NCI-H526 treated with DMSO at 0.1 percent for 48 hours (cell line): ENCODE results near the gene STK32B.

Source experiments
- DNase-seq: peaks from one replicate; lab custom pipeline; 2025; lab: John Stamatoyannopoulos, UW

The STK32B gene

DNA sequence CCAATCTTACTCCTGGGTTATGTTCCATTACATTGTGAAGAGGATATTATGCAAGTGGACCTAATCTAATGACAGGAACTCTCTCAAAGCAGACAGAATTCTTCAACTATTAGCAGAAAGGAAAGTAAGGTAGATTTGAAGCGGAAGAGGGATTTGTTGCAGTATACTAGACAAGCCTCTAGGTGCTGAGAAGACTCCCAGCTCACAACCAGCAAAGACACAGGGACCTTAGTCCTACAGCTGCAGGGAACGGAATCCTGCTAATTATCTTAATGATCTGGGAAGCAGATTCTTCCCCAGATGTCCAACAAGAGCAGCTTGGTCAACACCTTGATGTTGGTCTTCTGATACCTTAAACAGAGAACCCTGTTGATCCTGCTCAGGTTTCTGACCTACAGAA is 73.6 kb downstream of the STK32B start:
- DNase-seq: no peak

DNA sequence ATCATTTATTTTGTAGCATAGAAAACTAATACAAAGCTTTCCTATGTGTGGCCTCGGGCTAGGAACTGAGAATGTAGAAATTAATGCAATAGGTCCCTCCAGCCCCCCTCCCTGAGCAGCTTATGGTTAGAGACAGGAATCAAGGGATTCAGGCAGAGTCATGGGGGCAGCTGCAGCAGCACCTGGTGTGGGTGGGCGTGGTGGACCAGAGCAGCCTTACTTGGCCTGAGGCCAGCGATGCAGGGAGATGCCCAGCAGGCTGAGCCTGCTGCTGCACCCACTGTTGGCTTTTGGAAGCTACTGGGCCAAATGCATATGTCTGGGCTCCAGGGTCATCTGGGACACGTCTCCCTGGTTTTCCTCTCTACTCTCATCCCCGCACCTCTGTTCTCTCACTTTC is 74.0 kb downstream of the STK32B start:
- no peak for DNase-seq

DNA sequence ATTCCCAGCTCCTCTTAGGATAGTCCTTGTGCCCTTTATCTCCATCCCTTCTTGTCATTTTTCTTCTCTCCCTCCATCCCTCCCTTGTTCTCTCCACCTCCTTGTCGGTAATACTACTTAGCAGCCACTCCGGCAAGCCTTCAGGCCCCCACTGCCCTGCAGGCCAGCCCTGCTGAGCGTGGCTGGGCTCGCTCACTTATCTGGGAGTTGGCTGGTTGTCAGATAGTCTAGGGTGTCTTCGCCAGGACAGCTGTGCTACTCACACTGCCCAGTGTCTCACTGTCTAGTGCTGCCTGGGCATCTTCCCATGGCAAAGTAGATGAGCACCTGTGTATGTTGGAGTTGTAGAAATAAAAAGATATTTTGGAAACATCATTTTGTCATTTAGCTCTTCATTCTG is 75.0 kb downstream of the STK32B start:
- DNase-seq: no peak

- DNase-seq: peak; percentile 35
Observed at GRCh38 chr4:5126857-5127256, 75.6 kb downstream of the STK32B start.

- no peak for DNase-seq
Observed at GRCh38 chr4:5127556-5127955, 76.3 kb downstream of the STK32B start.

DNA sequence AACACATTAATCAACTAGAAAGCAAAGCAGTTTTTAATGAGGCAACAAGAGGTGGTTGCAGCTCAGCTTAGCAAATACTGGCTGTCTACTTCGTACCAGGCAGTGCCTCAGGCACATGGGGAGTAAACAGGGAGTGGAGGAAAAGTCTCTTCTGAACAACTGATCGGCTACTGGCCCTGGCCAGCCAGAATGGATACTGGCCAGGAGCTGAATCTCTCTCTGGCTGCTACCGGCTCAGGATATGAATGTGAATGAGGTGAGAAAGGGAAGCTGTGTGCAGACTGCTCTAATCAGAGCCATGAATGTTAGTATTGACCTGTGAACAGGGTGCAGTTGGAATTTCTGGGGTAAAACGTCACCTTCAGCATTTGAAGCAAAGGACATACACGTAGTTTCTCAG is 77.3 kb downstream of the STK32B start:
- peak; percentile 10 for DNase-seq

DNA sequence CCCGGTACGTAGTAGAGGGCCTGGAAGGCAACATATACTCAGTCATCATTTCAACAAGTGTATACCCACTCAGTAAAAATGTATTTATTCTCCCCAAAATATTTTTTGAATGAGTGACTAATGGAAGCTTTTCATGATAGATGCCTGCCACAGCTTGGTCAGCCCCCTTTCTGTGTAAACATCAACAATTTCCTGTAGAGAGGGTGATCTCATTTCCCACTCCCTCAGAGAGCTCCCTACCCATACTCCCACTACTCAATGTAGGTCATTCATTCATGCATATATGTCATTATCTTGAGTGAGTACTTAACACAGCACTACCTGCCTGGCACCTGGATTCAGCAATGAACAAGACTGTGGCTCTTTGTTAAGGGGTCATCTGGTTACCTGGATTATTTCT is 81.9 kb downstream of the STK32B start:
- DNase-seq: no peak

DNA sequence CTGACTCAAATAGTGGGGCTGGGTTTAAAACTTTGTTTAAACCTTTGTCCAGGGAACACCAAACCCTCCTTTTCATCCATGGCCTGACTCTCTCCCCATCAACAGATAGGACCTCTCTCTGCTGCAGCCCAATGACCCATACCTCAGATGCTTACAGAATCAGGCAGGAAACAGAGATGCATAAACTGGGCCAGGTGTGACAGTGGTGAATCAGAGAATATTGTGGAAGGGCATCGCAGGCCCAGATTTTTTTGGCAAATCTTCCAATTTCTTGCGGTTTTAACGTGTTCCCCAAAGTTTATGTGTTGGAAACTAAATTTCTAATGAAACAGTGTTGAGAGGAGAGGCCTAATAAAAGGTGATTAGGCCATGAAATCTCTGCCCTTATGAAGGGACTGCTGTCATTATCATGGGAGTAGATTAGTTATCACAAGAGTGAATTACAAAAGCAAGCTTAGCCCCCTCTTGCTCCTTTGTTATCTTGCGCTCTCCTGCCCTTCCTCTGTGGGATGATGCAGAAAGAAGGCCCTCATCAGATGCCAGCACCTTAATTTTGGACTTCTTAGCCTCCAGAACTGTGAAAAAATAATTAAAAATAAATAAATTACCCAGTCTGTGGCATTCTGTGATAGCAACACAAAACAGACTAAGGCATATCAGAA is 82.8 kb downstream of the STK32B start:
- no peak for DNase-seq

GRCh38 chr4:5134620-5135019 is 83.3 kb downstream of the STK32B start:
- no peak for DNase-seq

GRCh38 chr4:5137226-5137625 is 85.9 kb downstream of the STK32B start:
- DNase-seq: no peak

DNA sequence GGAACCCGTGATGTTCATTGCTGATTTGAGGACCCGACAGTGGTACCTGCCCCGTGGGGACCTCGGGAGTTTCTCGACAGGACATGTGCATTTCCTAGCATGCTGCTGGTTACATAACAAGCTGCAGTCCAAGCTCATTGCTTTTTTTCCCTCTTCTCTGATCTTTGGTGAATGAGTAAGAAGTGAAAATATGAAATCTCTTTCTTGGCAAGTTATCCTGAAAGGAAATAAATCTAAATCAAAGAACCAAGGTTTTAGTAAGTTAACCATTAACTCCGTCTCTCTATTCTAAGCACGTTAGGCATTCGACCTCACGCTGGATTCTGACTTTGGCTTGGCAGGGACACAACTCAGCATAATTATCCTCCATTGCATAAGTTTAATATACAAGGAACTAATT is 86.6 kb downstream of the STK32B start:
- no peak for DNase-seq

DNA sequence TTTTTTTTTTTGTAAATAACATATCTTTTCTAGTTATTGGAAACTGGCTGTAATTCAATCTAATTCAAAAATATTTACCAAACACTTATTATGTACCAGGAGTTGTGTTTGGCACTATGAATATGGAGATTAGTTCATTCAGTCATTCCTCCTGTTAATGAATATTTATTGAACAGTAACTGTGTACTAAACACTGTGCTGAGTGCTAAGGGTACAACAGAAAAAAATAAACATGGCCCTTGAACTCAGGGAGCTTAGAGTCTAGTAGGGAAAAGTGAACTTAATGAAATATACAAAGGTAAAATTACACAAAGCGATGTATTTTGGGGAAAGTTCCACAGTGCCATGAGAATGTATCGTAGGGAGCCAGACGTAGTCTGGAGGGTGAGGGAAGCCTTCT is 87.1 kb downstream of the STK32B start:
- no peak for DNase-seq

DNA sequence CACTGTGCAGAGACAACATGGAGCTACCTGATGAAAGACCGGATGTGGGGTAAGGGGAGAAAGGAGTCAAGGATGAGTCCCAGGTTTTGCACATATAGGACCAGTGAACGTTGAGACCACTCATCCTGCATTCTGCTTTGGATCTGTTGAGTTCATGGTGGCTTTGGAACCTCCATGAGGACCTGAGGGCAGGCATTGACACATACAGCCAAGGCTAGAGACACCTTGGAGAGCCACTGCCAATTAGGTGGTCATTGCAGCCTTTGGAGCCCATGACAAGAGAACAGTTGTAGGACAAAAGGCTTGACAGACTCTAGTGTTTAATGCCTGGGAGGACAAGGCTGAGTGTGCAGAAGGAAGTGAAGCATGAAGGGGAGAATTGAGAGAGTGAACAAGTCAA is 87.9 kb downstream of the STK32B start:
- no peak for DNase-seq

- DNase-seq: no peak
Observed at GRCh38 chr4:5141802-5142201, 90.5 kb downstream of the STK32B start.

GRCh38 chr4:5142726-5143125 is 91.4 kb downstream of the STK32B start:
- peak; percentile 8 for DNase-seq

DNA sequence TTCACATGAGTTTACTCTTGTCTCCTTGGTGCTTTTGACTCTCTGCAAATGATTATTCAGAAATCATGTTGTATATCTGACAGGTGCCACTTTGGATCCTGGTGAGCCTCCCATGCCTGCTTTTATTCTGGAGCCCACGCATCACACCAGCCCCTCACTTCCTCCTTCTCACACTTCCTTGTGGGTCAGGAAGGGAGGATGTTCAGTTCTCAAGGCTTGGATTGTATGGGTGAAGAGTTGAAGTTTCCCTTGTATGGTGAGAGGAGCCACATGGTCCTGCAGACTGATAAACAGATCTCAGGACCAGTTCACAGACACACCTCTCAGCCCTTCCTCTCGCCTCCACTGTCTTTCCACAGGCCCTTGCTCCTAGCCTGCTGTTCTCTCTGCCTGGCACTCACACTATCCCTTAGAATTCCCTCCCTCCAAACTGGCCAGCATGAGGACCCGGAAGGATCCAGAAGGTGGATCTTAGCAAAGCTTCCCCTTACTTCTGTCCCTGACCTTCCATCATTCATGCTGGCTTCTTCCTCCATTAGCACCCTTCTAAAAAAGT is 92.1 kb downstream of the STK32B start:
- DNase-seq: no peak

DNA sequence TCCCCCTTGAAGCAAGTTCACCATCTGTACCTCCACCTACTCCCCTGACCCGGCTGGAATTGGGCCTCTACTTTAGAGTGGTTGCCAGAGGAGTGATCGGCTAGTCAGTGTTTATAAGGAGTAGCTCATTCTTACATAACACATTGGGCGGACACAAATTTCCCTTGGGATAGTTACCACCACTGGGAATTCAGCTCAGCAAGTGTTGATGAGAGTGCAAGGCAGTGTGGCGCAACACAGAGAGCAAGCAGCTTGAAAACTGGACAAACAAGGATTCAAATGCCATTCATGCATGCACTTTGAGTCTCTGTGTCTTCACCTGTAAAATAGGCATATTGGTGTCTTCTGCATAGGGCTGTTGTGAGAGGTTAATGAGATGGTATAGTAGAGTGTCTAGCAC is 92.7 kb downstream of the STK32B start:
- no peak for DNase-seq

DNA sequence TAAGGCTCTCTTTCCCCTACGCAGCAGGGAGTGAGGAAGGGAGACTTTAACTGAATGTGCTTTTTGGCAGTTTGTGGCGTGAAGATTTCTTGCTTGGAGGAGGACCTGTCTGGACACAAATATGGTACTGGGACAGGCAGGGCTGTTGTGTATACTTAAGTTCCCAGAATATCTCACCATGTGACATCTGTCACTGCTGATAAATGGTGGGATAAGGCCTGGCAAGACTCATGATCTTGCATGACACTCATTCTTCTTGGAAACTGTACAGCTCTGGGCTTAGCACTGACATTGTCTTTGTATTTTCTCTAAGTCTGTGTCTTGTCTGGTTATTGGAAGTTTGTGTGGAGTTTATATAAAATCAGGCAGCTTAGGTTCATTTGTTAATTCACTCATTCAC is 93.1 kb downstream of the STK32B start:
- no peak for DNase-seq

GRCh38 chr4:5146248-5146647 is 95.0 kb downstream of the STK32B start:
- DNase-seq: no peak

GRCh38 chr4:5152521-5152920 is 101.2 kb downstream of the STK32B start:
- no peak for DNase-seq

DNA sequence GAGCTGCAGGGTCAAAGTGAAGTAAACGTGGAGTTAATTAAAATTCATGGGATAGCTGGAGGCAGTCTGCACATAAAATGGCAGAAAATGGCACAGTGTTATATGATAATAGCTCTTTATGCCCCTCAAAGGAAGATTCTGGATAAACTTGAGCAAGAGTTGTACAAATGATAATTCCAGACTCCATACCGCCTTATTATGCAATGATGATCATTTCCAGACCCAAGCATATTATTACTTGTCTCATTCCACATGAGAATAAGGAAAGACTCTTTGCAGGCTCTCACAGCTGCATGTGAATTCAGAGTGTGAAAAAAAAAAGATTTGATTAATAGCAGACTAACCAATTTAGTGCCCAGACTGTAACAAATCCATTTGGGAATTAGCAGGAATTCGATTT is 105.4 kb downstream of the STK32B start:
- DNase-seq: no peak

DNA sequence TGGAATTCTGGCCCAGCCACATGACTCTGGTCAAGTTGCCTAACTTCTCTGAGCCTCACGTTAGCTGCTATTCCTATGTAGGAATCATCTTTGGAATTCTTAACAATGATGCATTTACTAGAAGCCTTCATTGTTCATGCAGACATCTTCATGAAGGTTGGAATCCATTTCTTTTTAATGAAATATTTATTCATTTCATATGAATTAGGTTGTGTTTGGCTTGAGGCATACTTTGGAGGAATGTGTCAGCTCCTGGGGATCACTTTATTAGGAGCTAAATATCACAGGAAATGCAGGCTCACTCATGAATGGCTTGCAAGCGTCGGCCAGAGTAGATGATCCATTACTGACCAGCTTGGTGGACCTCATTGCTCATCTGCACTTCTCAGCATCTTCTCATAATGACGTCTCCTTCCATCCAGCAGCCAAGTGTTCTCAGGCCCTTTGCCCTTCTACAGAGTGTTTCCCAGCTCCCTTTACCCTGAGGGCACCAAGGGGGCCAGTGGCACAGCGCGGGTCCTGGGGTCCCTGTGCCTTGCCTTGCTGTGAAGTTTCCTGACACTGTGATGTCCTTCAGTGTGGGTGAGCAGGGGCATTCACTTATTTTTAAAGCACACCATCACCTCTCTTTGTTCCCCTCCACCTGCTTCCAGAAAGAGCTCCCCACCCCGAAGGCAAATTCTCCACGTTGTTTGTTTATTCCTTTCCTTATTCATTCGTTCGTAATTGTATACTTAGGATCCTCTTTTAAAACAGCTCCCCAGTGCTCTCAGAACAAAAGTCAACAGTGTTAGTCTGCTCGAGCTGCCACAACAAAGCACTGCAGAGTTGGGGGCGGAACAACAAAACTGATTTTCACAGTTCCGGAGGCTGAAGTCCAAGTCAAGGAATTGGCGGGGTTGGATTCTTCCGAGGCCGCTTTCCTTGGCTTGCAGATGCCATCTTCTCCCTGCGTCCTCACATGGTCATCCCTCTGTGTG is 106.8 kb downstream of the STK32B start:
- DNase-seq: peak; percentile 17

DNA sequence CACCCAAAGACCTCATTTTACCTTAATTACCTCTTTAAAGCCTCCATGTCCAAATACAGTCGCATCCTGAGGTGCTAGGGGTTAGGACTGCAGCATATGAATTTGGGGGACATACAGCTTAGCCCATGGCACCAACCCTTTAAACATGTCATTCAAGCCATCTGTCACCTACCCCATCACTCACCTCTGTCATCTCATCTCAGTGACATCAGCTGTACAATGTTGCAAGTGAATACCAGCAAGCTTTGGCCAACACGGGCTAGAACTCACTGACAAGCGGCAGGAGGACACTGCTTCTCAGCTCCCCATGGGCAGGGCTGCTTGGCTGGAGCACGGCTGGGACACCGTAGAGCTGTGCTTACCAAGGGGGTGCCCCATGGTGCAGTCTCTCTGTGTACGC is 107.5 kb downstream of the STK32B start:
- DNase-seq: no peak
